Mesothelial cell of epicardium (in vitro differentiated cells): Measurements from ENCODE around the gene UQCRC2. TPM values are rescaled to one million over a fixed set of nuclear protein-coding genes. Genes with fewer than 3 reads are reported as not detected.

ENCODE experiments used
- DNase-seq, 2 experiments: peaks; one replicate each; pipeline ENCODE4 v3.0.0; 2021; ENCODE audit warnings: low spot score in 2 of 2; ENCODE audit not compliant: unreplicated experiment in 2 of 2
- H3K27ac Mint-ChIP-seq: 2 replicates; pipeline ENCODE4 v1.8.0; 2021; ENCODE audit warnings: mixed read lengths
- H3K27me3 Mint-ChIP-seq: 2 replicates; pipeline ENCODE4 v1.8.0; 2021; ENCODE audit warnings: low read depth, mixed read lengths
- H3K36me3 Mint-ChIP-seq: 2 replicates; pipeline ENCODE4 v1.8.0; 2021; ENCODE audit warnings: mixed read lengths
- H3K4me1 Mint-ChIP-seq: 2 replicates; pipeline ENCODE4 v1.8.0; 2021; ENCODE audit warnings: mixed read lengths
- H3K4me3 Mint-ChIP-seq: 2 replicates; pipeline ENCODE4 v1.8.0; 2021; ENCODE audit warnings: mild to moderate bottlenecking, moderate library complexity, mixed read lengths
- H3K9me3 Mint-ChIP-seq: 2 replicates; pipeline ENCODE4 v1.8.0; 2021; ENCODE audit warnings: mixed read lengths
- total RNA-seq: library from RNA; stranded (reverse); gene quantifications from 3 replicates; pipeline ENCODE4 v1.2.1, GENCODE V29; 2021
- TF ChIP-seq, protein P1 (sequence below): fragments of 200-600 bp; sonication (generic); IDR thresholded peaks from one replicate; pipeline ENCODE4 v1.5.0; 2021; ENCODE audit warnings: antibody characterized with exemption; ENCODE audit not compliant: unreplicated experiment

The UQCRC2 gene
- total RNA-seq, 1 donor from 2014 or later: 199 TPM

GRCh38 chr16:22027633-22028032, 74.5 kb downstream of the UQCRC2 start:
- Mint-ChIP-seq H3K27ac (no peak overlapping the region), H3K4me1 (peaks cover 12% of the 10 kb centered on the region), H3K27me3 (no peaks in the 10 kb centered on the region)

GRCh38 chr16:22029632-22030031, 76.5 kb downstream of the UQCRC2 start:
- Mint-ChIP-seq H3K27me3 (no peaks in the 10 kb centered on the region), H3K36me3 (peaks cover 14% of the 10 kb centered on the region), H3K4me3 (no peak overlapping the region), H3K9me3 (peaks cover 5% of the 10 kb centered on the region), H3K4me1 (peaks cover 18% of the 10 kb centered on the region), H3K27ac (no peak overlapping the region)
- DNase-seq: no peak
- TF ChIP-seq, protein P1, sequence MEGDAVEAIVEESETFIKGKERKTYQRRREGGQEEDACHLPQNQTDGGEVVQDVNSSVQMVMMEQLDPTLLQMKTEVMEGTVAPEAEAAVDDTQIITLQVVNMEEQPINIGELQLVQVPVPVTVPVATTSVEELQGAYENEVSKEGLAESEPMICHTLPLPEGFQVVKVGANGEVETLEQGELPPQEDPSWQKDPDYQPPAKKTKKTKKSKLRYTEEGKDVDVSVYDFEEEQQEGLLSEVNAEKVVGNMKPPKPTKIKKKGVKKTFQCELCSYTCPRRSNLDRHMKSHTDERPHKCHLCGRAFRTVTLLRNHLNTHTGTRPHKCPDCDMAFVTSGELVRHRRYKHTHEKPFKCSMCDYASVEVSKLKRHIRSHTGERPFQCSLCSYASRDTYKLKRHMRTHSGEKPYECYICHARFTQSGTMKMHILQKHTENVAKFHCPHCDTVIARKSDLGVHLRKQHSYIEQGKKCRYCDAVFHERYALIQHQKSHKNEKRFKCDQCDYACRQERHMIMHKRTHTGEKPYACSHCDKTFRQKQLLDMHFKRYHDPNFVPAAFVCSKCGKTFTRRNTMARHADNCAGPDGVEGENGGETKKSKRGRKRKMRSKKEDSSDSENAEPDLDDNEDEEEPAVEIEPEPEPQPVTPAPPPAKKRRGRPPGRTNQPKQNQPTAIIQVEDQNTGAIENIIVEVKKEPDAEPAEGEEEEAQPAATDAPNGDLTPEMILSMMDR: no peak

More at GRCh38 chr16:22027633-22028032, 74.5 kb downstream of the UQCRC2 start:
- DNase-seq: no peak
- Mint-ChIP-seq H3K4me3 (no peak overlapping the region), H3K36me3 (peaks cover 12% of the 10 kb centered on the region), H3K9me3 (peaks cover 5% of the 10 kb centered on the region)
- TF ChIP-seq, protein P1: no peak

- TF ChIP-seq, protein P1: no peak
- no peak for DNase-seq
- no peaks in the 10 kb centered on the region for H3K27me3 Mint-ChIP-seq
- no peak overlapping the region for H3K27ac Mint-ChIP-seq
- peaks cover 5% of the 10 kb centered on the region for H3K9me3 Mint-ChIP-seq
- peaks cover 14% of the 10 kb centered on the region for H3K36me3 Mint-ChIP-seq
- no peak overlapping the region for H3K4me3 Mint-ChIP-seq
- peaks cover 24% of the 10 kb centered on the region for H3K4me1 Mint-ChIP-seq
Measured at GRCh38 chr16:22030087-22030812, 77.1 kb downstream of the UQCRC2 start.

DNA sequence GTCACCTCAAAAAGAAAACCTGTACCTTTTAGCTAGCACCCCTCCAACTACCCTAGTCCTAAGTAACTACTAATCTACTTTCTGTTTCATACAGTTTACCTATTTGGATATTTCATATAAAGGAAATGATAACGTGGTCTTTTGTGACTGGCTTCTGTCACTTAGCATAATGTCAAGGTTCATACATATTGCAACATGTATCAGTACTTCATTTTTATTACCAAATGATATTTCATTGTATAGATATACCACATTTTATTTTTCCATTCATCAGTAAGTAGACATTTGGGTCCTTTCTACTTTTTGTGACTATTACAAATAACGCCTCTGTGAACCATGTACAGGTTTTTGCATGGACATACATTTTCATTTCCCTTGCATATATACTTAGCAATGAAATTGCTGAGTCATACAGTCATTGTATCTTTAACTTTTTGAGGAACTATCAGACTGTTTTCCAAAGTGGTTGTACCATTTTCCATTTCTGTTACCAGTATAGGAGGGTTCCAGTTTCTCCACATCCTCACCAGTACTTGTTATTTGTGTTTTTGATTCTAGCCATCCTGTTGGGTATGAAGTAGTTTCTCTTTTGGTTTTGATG, 78.4 kb downstream of the UQCRC2 start:
- no peak overlapping the region for H3K27ac Mint-ChIP-seq
- TF ChIP-seq, protein P1: no peak
- no peaks in the 10 kb centered on the region for H3K27me3 Mint-ChIP-seq
- H3K9me3 Mint-ChIP-seq: peaks cover 5% of the 10 kb centered on the region
- DNase-seq: no peak
- H3K4me1 Mint-ChIP-seq: peaks cover 27% of the 10 kb centered on the region
- H3K4me3 Mint-ChIP-seq: no peak overlapping the region
- H3K36me3 Mint-ChIP-seq: peaks cover 14% of the 10 kb centered on the region

Other genes starting within 250 kb of the UQCRC2 start
- 251 to 269 TPM (median 260 TPM) in 3 replicates for gene NPIPB4, start 95.6 kb upstream of the UQCRC2 start, total RNA-seq
- not detected in 3 replicates for gene PDZD9, start 47.8 kb downstream of the UQCRC2 start, total RNA-seq
- 14.8 to 17.5 TPM (median 17.0 TPM) in 3 replicates for gene MOSMO, start 54.8 kb downstream of the UQCRC2 start, total RNA-seq
- gene VWA3A, start 139.2 kb downstream of the UQCRC2 start, total RNA-seq: 0.18 to 0.54 TPM (median 0.35 TPM) in 3 replicates
- gene SDR42E2, start 209.1 kb downstream of the UQCRC2 start, total RNA-seq: 0.09 TPM in 2 of 3 replicates, not detected in the other